Measurements from ENCODE around the gene DIPK2A. TPM values are rescaled to one million over a fixed set of nuclear protein-coding genes. Genes with fewer than 3 reads are reported as not detected.

Gene DIPK2A
- total and polyA plus RNA-seq, 2 experiments from 2014 or later = 19.0 to 38.5 TPM

DNA sequence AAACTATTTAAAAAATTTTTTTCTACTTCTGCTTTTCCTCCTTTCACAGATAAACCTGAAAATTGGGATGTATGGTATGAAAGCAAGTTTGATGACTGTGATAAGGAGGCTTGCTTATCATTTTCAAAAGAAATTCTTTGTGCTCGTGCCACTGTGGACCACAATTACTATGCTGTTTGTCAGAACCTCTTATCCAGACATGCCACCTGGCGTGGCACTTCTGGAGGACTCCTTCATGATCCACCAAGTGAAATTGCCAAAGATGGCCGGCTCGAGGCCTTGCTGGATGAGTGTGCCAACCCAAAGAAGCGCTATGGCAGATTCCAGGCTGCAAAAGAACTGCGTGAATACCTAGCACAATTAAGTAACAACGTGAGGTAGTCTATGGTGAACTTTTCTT lies 17.8 kb downstream of the DIPK2A start (continued):
- TF ChIP-seq REST (IDR thresholded peaks at IDR 0.05; ENCODE audit: unreplicated experiment) = no peak
- TF ChIP-seq CREB1 (CRISPR knock-in tag; IDR thresholded peaks at IDR 0.05; ENCODE audit: low read depth) = no peak
- TF ChIP-seq, protein P1, sequence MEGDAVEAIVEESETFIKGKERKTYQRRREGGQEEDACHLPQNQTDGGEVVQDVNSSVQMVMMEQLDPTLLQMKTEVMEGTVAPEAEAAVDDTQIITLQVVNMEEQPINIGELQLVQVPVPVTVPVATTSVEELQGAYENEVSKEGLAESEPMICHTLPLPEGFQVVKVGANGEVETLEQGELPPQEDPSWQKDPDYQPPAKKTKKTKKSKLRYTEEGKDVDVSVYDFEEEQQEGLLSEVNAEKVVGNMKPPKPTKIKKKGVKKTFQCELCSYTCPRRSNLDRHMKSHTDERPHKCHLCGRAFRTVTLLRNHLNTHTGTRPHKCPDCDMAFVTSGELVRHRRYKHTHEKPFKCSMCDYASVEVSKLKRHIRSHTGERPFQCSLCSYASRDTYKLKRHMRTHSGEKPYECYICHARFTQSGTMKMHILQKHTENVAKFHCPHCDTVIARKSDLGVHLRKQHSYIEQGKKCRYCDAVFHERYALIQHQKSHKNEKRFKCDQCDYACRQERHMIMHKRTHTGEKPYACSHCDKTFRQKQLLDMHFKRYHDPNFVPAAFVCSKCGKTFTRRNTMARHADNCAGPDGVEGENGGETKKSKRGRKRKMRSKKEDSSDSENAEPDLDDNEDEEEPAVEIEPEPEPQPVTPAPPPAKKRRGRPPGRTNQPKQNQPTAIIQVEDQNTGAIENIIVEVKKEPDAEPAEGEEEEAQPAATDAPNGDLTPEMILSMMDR (conservative IDR thresholded peaks at IDR 0.05; ENCODE audit: low read depth in 2 of 2) = no peak

DNA sequence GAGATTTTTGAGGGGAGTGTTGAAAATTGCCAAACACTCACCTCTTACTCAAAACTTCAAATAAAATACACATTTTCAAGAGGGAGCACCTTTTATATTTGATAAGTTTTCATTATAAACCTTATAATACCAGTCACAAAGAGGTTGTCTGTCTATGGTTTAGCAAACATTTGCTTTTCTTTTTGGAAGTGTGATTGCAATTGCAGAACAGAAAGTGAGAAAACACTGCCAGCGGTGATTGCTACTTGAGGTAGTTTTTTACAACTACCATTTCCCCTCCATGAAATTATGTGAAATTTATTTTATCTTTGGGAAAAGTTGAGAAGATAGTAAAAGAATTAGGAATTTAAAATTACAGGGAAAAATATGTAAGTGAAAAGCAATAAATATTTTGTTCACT lies 20.1 kb downstream of the DIPK2A start:
- no peaks in the 10 kb centered on the region for H3K36me3 ChIP-seq (ENCODE audit: insufficient read depth)
- no peak overlapping the region for H3K4me2 ChIP-seq
- H3K9me2 ChIP-seq (ENCODE audit: insufficient read depth) = no peaks in the 10 kb centered on the region
- peaks cover 15% of the 10 kb centered on the region for H3K36me3 Mint-ChIP-seq (ENCODE audit: low read depth)
- no peak overlapping the region for H3K4me3 Mint-ChIP-seq
- no peak for DNase-seq (ENCODE audit: low spot score)
- H2AFZ ChIP-seq = no peak overlapping the region
- H3K9me3 Mint-ChIP-seq = no peaks in the 10 kb centered on the region
- no peaks in the 10 kb centered on the region for H3K27me3 ChIP-seq (ENCODE audit: insufficient read depth)
- no peaks in the 10 kb centered on the region for H3F3A ChIP-seq (replicated peaks; ENCODE audit: low read depth)
- H3K4me1 ChIP-seq (ENCODE audit: insufficient read depth) = no peaks in the 10 kb centered on the region
- no peaks in the 10 kb centered on the region; the same call in 1 of the 3 replicates for H3K4me1 Mint-ChIP-seq
- no peaks in the 10 kb centered on the region for H3K27me3 Mint-ChIP-seq (ENCODE audit: insufficient read depth, low read depth, poor library complexity)
- ATAC-seq = no peak
- H3K27ac ChIP-seq (ENCODE audit: low read depth) = no peak overlapping the region
- peaks cover 6% of the 10 kb centered on the region; the same call in 1 of the 2 replicates for H4K20me1 ChIP-seq (replicated peaks; ENCODE audit: insufficient read depth)
- H3K4me3 ChIP-seq = no peak overlapping the region
- peaks cover 30% of the 10 kb centered on the region for H3K79me2 ChIP-seq (replicated peaks; ENCODE audit: insufficient read depth)
- no peak overlapping the region for H3K27ac Mint-ChIP-seq
- TF ChIP-seq, protein P1 (conservative IDR thresholded peaks at IDR 0.05; ENCODE audit: low read depth in 2 of 2) = no peak
- TF ChIP-seq STAT1 (IDR thresholded peaks at IDR 0.05; ENCODE audit: unreplicated experiment) = no peak
- TF ChIP-seq EZH2 (IDR thresholded peaks at IDR 0.05; ENCODE audit: low read depth, unreplicated experiment) = no peak
- no peak for TF ChIP-seq ZNF331 (CRISPR knock-in tag; IDR thresholded peaks at IDR 0.05; ENCODE audit: low read depth)
- TF ChIP-seq JUNB (IDR thresholded peaks at IDR 0.05; ENCODE audit: unreplicated experiment) = no peak
- no peak for TF ChIP-seq EZH2phosphoT487 (IDR thresholded peaks at IDR 0.05; ENCODE audit: unreplicated experiment)
- no peak for TF ChIP-seq REST (IDR thresholded peaks at IDR 0.05; ENCODE audit: unreplicated experiment)
- no peak for TF ChIP-seq ZNF114 (CRISPR knock-in tag; IDR thresholded peaks at IDR 0.05)
- no peak for TF ChIP-seq POLR2AphosphoS5 (IDR thresholded peaks at IDR 0.05; ENCODE audit: low read depth)
- TF ChIP-seq ETS1 (IDR thresholded peaks at IDR 0.05) = no peak
- no peak for TF ChIP-seq NANOG (IDR thresholded peaks at IDR 0.05; ENCODE audit: borderline replicate concordance)
- no peak for TF ChIP-seq CREB1 (CRISPR knock-in tag; IDR thresholded peaks at IDR 0.05; ENCODE audit: low read depth)
